ENCODE data around the gene PTK7.

GRCh38 chr6:43077333-43077809 lies 1.3 kb downstream of the PTK7 start:
- TF ChIP-seq POLR2A (IDR thresholded peaks at IDR 0.05) (no peak), CTCF (IDR thresholded peaks at IDR 0.05) (no peak)
